Stimulated activated CD8-positive, alpha-beta memory T cell treated with anti-CD3 and anti-CD28 coated beads, Interleukin-4, amount 100 ng/mL, for 48 hours (primary cell): ENCODE measurements around the gene RNF213.
"Not testable (repeated sequence)": the region's sequence is repeated elsewhere in the genome, so short reads cannot be mapped to it uniquely, and the experiment has no call there.

Experiments used
- DNase-seq: peaks from one replicate; pipeline ENCODE4 v3.0.0-alpha.2; 2020

The RNF213 gene

DNA sequence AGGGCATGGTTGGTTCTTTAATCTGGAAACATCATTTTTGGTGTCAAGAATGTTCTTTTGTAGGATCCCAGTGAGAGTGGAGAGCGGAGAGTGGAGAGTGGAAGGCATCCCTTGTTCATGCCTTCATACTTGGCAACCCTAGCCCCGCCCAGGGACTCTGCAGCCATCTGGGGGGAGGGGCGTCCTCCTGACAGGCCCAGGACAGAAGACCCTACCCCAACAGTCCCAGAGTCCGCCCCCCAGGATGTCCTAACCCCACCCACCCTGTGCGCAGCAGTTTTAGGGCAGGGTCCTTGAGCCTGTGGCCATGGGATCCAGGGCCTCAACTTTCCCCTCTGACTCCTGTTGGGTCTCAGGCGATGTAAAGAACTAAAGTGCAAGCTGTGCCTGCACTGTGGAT is 36.0 kb upstream of the RNF213 start:
- no peak for DNase-seq

DNA sequence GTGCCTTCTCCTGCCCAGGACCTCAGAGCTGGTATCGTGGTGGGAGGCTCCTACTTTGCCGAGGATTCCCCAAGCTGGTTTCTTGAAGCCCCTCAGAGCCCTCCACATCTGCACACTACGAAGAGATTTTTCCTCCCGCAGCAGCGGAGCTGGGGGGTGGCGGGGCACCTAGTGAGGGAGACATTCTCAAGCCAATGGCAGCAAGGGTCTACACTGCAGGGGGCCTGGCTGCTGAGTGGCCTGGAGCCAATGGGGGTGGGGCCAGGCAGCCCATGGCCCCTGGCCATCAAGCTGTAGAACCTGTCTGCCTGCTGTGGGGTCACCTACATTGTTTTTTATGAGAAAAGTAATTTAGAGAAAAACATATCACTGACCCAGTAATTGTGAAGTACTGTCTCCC is 35.4 kb upstream of the RNF213 start:
- DNase-seq, result no peak

DNA sequence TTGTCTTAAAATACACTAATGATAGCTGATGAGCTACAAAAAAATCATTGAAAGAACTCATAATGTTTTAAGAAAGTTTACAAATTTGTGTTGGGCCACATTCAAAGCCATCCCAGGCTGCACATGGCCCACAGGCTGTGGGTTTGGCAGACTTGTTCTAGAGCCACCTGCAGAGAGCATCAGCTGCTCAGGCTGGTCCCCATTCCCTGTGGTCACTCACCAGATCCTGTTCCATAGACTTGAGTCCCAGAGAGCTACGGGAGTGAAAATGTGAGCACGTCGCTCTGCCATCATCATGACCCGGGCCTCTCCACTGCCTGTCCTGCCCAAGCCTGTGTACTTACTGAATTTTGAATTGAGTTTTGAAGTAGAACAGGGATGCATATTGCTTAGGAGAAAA is 33.5 kb upstream of the RNF213 start:
- DNase-seq, result no peak

DNA sequence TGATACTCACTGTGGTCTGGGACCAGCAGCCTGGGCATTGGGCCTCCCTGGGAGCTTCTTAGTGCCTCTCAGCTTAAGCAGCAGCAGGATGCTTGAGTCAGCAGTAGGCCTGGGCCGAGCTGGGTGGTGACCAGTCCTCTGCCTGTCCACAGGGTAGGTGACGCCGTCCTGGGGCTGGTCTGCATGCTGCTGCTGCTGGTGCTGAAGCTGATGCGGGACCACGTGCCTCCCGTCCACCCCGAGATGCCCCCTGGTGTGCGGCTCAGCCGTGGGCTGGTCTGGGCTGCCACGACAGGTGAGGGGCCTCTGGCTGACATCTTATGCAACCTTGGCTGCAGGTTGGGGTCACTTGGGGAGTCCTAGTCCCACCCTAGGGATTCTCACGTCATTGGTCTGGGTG is 33.0 kb upstream of the RNF213 start:
- no peak for DNase-seq

DNA sequence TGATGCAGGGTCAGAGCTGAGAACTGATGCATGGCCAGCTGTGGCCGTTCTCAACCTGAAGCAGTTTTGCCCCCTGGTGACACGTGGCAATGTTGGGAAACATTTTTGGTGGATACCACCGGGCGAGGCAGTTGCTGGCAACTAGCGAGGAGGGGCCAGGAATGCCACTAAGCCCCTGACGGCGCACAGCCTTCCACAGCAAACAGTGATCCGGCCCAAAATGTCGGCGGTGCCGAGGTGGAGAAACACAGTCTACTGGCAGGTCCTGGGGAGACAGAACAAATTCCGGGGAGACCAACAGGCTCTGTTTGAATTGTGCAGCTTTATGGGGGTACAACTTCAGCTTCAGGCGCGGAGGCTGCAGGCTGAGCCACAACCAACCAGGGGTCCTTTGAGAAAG is 32.2 kb upstream of the RNF213 start:
- DNase-seq, result no peak

DNA sequence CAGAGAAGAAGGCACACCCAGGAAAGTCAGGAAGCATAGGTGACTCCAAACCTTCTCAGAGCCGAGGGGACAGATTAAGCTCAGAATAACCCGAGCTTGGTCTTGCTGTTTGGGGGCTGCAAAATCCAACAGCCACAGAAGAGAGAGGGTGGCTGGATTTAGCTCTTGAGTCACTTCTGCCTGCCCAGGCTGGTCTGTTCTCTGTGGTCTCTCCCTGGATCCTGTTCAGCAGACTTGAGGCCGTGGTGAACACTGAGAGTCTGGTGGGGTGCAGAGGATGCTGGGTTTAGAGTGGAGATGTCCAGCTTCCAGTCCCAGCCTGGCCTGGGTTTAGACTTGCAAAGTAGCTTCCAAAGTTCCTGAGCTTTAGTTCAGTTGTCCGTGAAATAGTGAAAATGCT is 31.6 kb upstream of the RNF213 start:
- no peak for DNase-seq

DNA sequence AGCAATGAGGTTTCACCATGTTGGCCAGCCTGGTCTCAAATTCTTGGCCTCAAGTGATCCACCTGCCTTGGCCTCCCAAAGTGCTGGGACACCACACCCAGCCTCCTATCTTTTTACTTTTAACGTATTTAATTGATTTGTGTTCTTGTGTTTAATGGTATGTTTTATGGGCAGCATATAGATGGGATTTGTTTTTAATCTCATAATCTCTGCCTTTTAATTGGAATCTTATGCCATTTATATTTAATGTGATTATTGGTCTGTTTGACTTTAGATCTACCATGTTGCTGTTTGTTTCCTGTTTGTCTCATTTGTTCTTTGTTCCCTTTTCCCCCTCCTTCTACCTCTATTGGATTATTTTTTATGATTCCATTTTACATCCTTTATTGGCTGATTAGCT is 28.2 kb upstream of the RNF213 start:
- no peak for DNase-seq

DNA sequence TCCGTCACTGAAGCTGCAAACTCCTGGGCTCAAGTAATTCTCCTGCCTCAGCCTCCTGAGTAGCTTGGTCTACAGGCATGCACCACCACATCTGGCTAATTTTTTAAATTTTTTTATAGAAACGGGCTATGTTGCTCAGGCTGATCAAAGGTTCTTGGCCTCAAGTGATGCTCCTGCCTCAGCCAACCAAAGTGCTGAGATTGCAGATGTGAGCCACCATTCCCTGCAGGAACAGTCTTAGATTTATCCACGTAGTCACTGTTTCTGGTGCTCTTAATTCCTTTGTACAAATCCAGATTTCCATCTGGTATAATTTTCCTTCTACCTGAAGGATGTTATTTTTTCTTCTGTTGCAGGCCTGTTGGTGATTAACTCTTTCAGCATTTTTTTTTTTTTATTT is 27.4 kb upstream of the RNF213 start:
- DNase-seq, result no peak

DNA sequence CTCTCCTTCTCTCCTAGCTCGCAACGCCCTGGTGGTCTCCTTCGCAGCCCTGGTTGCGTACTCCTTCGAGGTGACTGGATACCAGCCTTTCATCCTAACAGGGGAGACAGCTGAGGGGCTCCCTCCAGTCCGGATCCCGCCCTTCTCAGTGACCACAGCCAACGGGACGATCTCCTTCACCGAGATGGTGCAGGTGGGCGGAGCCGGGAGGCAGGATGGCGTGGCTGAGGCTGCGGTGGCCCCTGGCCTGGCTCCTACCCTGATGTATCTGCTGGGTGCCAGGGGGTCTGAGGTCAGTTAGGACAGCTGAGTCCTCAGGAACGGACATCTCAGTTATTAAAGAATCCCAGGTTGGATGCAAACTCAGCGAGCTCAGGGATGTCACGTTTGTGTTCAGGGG is 23.7 kb upstream of the RNF213 start:
- DNase-seq, result no peak

DNA sequence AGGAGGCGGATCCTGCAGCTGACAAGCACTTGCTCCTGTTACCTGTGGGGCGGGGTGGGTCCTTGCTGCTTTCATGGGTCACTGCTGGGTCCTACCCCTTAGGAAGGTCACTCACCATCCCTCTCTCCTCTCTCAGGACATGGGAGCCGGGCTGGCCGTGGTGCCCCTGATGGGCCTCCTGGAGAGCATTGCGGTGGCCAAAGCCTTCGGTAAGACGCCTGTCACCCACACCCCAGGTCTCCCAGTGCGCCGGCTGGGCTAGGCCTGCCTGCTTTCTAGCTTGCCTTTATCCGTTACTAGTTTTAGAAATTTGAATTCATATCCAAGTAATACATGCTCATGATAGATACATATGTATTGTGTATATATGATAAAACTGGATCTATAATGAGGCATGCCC is 23.3 kb upstream of the RNF213 start:
- DNase-seq, result no peak

DNA sequence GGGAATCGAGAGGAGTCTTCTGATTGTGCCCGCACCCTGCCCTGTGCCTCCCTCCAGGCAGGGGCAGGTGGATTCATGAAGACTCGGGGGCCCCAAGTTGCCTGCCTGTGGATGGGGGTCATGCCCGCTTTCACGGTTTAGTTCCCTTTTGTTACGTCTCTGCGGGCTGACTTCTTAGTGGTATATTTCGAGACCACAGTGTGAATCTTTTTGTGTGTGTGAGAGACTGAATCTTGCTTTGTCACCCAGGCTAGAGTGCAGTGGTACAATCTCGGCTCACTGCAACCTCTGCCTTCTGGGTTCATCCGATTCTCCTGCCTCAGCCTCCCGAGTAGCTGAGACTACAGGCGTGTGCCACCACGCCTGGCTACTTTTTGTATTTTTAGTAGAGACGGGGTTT is 18.1 kb upstream of the RNF213 start:
- DNase-seq, result no peak

DNA sequence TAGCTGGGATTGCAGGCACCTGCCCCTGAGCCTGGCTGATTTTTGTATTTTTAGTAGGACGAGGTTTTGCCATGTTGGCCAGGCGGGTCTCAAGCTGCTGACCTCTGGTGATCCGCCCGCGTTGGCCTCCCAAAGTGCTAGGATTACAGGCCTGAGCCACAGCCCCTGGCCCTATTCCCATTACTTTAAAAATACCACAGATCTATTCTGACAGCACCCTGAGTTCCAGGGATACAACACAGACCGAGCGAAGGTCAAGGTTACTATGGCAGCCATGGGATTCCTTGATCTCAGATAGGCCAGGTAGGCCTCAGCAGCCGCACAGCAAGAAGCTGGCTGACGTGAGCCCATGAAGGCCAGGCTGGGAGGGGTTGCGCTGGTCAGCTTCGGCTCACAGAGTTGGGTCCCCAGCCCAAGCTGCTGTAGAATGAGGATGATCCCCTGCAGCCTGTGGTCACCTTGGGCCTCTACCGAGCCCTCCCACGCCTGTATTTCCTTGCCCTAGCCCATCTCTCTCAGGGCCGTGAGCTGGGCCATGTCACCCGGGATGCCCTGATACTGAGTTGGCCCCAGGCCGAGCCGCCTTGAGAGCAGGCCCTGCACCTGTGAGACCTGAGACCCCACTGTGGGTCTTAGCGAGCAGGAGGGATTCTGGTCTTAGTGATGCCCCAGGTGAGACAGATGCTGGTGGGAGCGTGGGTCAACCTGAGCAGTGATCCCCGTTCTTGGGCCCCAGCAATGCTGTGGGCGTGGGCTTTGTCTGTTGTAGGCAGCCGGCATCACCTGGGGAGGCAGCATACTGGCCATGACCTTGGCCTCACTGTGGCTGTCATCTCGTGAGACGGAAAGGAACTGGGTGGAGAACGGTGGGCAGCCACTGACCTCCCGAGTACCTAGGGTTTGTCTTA is 16.9 kb upstream of the RNF213 start:
- no peak for DNase-seq

DNA sequence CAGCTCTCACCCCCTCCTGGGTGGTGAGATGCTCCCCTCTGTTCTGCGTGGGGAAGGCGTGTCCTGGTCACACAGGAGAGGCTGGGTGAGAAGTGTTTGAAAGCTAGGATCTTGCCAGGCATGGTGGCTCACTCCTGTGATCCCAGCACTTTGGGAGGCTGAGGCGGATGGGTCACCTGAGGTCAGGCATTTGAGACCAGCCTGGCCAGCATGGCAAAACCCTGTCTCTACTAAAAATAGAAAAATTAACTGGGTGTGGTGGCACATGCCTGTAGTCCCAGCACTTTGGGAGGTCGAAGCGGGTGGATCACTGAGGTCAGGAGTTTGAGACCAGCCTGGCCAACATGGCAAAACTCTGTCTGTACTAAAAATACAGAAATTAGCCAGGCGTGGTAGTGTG is 16.2 kb upstream of the RNF213 start:
- not testable (repeated sequence) for DNase-seq

DNA sequence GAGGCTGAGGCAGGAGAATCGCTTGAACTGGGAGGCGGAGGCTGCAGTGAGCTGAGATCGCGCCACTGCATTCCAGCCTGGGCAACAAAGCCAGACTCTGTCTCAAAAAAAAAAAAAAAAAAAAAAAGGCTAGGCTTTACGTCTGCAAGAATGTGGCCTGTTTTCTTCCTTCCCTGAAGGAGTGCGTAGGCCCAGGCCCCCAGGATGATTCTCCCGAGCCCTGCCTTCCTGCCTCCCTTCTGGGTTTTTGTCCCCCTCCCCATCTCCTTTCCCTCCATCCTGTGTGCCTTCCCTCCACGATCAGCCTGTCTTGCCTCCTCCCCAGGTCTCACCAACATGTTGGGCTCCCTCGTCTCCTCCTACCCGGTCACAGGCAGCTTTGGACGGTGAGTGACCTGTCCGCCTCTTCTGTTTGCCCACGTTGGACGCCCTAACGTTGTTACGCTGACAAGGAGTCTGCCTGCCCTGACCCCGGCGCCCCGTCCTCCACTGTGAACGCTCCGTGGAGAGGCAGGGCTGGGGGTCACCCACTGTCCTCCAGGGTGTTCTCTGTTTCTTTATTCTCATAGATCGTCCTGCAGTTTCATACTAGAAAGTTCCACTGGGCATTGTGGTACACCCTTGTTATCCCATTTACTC is 15.7 kb upstream of the RNF213 start:
- DNase-seq, result no peak

DNA sequence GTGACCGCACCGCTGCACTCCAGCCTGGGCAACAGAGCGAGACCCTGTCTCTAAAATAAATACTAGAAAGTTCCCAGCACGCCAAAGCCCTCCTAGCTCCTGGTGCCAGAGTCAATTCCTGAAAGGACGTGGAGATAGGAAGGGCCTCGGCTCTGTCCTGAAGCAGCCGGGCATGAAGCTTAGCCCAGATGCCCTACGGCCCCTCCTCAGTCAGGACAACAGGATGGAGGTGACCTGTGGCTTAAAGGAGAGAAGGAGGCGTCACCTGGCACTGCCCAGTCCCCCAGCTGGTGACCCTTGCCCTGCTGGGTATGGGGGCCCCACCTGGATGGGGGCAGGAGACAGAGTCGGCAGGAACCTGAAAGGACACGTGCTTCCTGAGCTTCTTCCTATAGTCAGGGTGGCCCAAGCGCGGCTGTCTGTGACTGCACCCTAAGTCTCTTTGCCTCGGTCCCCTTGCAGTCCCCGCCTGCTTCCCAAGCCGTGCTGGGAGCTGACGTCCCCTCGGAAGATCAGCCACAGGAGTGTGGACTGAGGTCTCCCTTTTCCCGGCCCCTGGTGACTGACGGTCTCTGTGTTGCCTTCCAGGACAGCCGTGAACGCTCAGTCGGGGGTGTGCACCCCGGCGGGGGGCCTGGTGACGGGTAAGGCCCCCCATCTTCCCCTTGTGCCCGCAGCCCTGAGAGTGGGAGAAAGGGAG is 14.9 kb upstream of the RNF213 start:
- no peak for DNase-seq

DNA sequence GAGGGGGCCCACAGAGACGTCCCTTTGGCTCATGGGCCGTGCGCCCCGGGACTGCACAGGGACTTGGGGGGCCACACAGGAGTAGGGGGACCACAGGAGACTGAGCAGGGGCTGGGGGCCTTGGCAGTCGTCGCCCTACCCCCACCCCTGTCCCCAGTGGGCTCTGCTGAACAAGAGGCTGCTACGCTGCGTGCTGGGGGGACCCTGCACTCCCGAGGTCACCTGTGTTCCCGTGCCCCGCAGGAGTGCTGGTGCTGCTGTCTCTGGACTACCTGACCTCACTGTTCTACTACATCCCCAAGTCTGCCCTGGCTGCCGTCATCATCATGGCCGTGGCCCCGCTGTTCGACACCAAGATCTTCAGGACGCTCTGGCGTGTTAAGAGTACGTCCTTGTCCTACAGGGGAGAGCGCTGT is 14.4 kb upstream of the RNF213 start:
- no peak for DNase-seq

DNA sequence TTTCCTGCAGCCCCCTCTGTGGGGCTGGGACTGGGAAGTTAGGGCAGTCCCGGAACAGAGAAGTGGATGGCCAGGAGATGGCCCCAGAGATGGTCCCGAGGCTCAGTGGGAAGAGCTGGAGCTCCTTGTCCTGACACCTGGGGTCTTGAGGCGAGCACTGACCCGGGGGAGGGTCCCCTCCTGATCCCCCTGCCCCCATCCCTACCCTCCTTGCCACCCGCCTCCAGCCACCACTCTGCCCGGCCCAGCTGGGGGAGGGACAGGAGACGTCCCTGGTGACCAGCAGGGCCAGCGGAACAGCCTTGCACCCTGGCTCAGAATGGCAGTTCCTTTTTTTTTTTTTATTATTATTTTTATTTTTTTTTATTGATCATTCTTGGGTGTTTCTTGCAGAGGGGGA is 13.9 kb upstream of the RNF213 start:
- no peak for DNase-seq

DNA sequence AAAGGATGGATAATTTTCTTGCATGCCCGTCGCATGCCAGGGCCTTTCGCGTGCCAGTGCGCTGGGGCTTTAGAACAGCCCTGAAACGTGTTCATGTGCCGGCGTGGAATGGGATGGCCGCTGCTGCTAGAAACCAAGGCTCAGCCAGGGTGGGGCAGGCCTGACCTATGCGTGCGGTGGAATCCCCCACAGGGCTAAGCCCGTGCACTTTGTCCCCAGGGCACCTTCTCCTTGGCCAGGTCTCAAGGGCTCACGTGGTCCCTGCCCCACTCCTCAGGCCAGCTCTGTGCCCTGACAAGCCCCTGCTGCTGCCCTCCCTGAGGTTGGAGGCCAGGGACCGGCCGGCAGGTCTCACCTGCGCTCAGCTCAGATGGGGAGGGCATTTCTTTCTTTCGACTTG is 13.1 kb upstream of the RNF213 start:
- no peak for DNase-seq

DNA sequence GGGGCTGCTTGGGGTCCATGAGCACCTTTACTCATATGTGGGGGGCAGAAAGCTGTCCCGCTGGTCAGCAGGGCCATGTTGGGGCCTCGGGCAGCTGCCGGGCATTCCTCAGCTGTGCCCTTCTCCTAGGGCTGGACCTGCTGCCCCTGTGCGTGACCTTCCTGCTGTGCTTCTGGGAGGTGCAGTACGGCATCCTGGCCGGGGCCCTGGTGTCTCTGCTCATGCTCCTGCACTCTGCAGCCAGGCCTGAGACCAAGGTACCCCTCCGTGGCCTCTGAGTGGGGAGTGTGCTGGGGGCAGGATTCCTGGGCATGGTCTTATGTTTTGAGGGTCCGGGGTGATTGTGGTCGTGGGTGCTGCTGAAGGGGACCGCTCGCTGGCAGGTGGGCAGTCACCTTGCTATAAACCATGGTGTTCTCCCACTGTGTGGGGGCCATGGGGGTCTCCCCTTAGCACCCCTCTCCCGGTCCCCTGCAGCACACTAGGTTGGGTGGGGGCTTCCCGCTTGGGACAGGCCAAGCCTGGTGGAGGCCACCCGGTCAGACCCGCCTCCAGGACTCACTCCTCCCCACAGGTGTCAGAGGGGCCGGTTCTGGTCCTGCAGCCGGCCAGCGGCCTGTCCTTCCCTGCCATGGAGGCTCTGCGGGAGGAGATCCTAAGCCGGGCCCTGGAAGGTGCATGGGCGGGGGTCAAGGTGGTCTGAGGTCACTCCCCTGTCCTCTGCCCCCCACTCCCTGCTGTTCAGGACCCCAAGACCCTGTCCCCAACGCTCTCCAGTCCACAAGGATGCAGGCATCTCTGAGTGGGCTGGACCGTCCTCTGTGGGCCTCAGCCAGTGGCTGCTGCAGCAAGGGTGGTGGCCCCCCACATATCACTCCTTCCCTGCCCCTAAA is 12.4 kb upstream of the RNF213 start:
- DNase-seq, result no peak

DNA sequence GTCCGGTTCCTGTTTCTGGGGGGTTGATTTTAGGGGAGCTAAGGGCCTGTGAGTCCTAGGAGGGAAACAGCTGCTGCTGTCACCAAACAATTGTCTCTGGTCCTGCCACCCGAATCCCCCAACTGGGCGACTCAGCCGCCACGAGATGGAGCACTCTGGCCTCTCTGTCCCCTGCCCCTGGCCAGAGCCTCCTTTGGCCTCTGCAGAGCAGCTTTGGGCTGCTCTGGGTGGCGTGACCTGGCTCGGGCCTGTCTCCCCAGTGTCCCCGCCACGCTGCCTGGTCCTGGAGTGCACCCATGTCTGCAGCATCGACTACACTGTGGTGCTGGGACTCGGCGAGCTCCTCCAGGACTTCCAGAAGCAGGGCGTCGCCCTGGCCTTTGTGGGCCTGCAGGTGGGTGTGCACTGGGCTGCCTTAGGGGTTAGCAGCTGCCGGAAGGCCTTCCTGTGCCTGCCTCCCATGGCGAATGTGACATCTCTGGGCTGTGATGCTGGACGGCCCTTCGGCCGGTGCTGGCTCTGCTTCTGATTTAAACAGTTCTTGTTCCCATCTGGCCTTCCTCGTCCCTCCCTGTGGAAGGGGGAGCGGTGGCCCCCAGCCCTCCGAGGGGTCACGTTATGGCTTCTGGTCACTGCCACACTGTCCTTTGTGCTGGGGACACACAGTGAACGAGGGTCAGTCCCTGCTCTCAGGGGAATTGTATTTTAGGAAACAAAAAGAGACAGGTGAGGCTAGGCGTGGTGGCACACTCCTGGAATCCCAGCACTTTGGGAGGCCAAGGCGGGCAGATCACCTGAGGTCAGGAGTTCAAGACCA is 11.6 kb upstream of the RNF213 start:
- DNase-seq, result no peak

DNA sequence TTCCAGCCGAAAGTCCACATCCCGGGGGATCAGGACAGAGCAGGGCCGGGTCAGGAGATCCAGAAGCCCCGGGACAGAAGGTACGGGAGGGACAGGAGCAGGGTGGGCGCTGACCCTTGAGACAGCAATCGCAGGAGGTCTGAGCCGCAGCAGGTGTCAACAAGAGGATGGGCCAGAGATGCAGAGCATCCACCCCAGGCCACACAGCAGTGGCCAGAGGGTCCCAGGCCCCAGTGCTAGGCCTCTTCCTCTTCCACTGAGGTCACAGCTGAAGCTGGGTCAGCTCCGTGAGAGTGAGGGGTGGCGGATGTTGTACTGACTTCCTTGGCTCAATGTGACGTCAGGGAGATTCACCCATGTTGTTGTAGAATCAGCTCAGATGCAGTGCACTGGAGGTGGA is 8.7 kb upstream of the RNF213 start:
- no peak for DNase-seq

DNA sequence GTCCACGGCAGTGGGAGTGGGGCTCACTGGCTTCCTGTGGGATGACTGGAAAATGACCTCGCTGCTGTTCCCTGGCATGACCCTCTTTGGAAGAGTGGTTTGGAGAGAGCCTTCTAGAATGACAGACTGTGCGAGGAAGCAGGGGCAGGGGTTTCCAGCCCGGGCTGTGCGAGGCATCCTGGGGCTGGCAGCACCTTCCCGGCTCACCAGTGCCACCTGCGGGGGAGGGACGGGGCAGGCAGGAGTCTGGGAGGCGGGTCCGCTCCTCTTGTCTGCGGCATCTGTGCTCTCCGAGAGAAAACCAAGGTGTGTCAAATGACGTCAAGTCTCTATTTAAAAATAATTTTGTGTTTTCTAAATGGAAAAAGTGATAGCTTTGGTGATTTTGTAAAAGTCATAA is 7.8 kb upstream of the RNF213 start:
- DNase-seq, result peak; percentile 90
